Suppressor macrophage treated with lipopolysaccharide for 1 hour (primary cell): ENCODE results near the gene CHD1.

Experiments
- DNase-seq, 3 donors: peaks; one replicate each; pipeline ENCODE4 v3.0.0-alpha.2; 2020 to 2022

Gene CHD1

GRCh38 chr5:98935206-98935605, 6.4 kb upstream of the CHD1 start:
- no peak for DNase-seq

GRCh38 chr5:98934546-98934945, 5.7 kb upstream of the CHD1 start:
- peak; percentile 23 to 59 (median 39) for DNase-seq

GRCh38 chr5:98933445-98934072, 4.8 kb upstream of the CHD1 start:
- peak; percentile 72 to 86 (median 82) for DNase-seq

GRCh38 chr5:98930972-98931762, 2.4 kb upstream of the CHD1 start:
- DNase-seq: no peak

- DNase-seq: no peak
Measured at GRCh38 chr5:98929710-98930298, 997 bp upstream of the CHD1 start.

GRCh38 chr5:98927989-98928872, 576 bp downstream of the CHD1 start:
- peak; percentile 79 to 91 (median 84) for DNase-seq

- peak; percentile 76 to 81 (median 80) for DNase-seq
Measured at GRCh38 chr5:98927242-98927988, 1.4 kb downstream of the CHD1 start.

GRCh38 chr5:98923966-98924365, 4.8 kb downstream of the CHD1 start:
- DNase-seq: no peak

GRCh38 chr5:98921947-98922505, 6.8 kb downstream of the CHD1 start:
- DNase-seq: no peak

GRCh38 chr5:98917433-98917832, 11.4 kb downstream of the CHD1 start:
- no peak for DNase-seq

GRCh38 chr5:98916540-98916939, 12.3 kb downstream of the CHD1 start:
- no peak for DNase-seq

- DNase-seq: no peak
Measured at GRCh38 chr5:98913911-98914310, 14.9 kb downstream of the CHD1 start.

GRCh38 chr5:98911280-98912040, 17.3 kb downstream of the CHD1 start:
- peak; percentile 61 to 84 (median 79) for DNase-seq

GRCh38 chr5:98909363-98909762, 19.4 kb downstream of the CHD1 start:
- no peak for DNase-seq

GRCh38 chr5:98907951-98908350, 20.9 kb downstream of the CHD1 start:
- no peak for DNase-seq

GRCh38 chr5:98906756-98907355, 22.0 kb downstream of the CHD1 start:
- DNase-seq: no peak

GRCh38 chr5:98905857-98906688, 22.7 kb downstream of the CHD1 start:
- DNase-seq: peak; percentile 50 to 79 (median 73)

- no peak for DNase-seq
Measured at GRCh38 chr5:98904780-98905179, 24.0 kb downstream of the CHD1 start.

GRCh38 chr5:98902733-98903132, 26.1 kb downstream of the CHD1 start:
- DNase-seq: peak; percentile 32 to 59 (median 47)

- DNase-seq: no peak
Measured at GRCh38 chr5:98899456-98899855, 29.4 kb downstream of the CHD1 start.
